Coronary artery (tissue), 2 donors: Measurements from ENCODE around the gene SMARCA1.

Experiments
- DNase-seq: peaks from one replicate; pipeline ENCODE4 v3.0.0-alpha.2; 2017; ENCODE audit warnings: low spot score
- H3K27ac ChIP-seq, 2 donors: fragments of 200-600 bp; sonication (generic); one replicate each; pipeline ENCODE4 v1.5.1; 2016 to 2019
- H3K4me3 ChIP-seq: fragments of 200-600 bp; sonication (generic); 2 replicates; pipeline ENCODE4 v1.5.1; 2016; ENCODE audit warnings: mild to moderate bottlenecking, moderate library complexity
- CTCF ChIP-seq: fragments of 200-600 bp; sonication (generic); IDR thresholded peaks from one replicate; pipeline ENCODE4 v1.5.1; 2019; ENCODE audit warnings: antibody characterized with exemption

Gene SMARCA1

DNA sequence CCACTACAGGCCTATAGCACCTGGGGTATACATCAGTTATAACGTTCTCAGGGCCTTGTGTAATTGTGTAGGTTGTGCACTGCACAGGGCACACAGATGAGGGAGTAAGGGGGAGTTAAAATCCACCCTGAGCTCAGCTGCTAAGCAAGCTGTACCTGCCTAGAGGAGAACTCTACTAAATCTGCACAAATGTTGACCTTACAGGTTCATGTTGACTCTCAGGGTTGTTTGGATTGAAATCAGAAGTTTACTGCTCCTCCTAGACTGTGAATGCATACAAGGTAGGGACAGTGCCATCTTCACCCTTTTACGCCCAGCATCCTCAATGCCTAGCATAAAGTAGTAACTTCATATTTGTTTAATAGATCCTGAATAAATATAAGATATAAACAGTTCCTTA is 89.8 kb downstream of the SMARCA1 start:
- TF ChIP-seq CTCF: no peak
- H3K4me3 ChIP-seq: no peak overlapping the region
- H3K27ac ChIP-seq: no peak overlapping the region
- DNase-seq: no peak

DNA sequence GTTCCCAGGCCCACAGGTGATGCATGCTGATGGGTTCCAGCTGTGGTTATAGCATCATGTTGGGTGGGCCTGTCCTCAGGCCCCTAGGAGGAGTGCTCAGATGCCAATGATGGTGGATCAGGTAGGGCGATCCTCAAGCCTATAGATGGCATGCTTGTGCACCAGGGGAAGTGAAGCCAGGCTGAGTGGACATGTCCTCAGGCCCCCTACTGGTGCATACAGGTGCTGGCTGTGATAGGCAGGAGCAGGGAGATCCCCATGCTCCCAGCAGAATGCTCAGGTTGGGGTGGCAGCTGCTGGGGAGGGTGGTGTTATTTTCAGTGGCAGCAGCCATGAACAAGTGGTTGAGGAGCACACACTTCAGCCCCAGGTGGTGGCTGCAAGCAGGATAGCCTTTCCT is 96.0 kb downstream of the SMARCA1 start:
- DNase-seq: no peak
- no peak for TF ChIP-seq CTCF
- Histone ChIP-seq H3K27ac (no peak overlapping the region), H3K4me3 (no peak overlapping the region)

DNA sequence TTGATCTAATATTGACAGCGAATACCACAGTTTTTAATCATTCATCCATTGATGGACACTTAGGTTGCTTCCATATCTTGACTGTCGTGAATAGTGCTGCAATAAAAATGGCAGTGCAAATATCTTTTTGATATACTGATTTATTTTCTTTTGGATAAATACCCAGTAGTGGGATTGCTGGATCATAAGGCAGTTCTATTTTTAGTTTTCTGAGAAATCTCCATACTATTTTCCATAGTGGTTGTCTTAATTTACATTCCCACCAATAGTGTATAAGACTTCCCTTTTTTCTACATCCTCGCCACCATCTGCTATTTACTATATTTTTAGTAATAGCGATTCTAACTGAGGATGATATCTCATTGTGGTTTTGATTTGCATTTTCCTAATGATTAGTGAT is 100.1 kb downstream of the SMARCA1 start:
- no peak overlapping the region for H3K4me3 ChIP-seq
- DNase-seq: no peak
- TF ChIP-seq CTCF: no peak
- H3K27ac ChIP-seq: no peak overlapping the region

GRCh38 chrX:129404670-129405008 is 118.7 kb downstream of the SMARCA1 start:
- no peak for DNase-seq
- no peak for TF ChIP-seq CTCF
- no peak overlapping the region for H3K4me3 ChIP-seq
- H3K27ac ChIP-seq: no peak overlapping the region

GRCh38 chrX:129403974-129404669 is 119.2 kb downstream of the SMARCA1 start:
- Histone ChIP-seq H3K27ac (no peak overlapping the region), H3K4me3 (no peak overlapping the region)
- DNase-seq: no peak
- TF ChIP-seq CTCF: no peak
